ENCODE measurements around the gene NR3C2.

The NR3C2 gene

DNA sequence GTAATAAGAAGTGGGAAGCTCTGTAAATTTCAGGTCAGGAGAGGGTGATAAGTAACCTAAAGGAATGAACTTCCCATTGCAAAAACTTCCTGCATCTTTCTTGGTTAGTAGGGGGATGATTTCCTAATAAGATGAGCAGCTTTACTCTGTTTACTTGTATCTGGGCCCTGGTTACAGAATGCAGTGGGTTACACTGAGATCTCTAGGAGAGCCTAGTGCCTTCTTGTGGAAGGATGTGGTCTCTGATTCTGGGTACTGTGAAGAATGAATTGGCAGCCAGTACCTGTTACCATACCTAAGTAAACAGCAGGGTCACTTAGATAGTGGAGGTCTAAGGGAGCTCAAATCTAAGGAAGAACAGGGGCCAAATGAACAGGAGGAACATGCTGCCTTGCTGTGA, 389.8 kb downstream of the NR3C2 start:
- H3K4me3 ChIP-seq (ENCODE audit: insufficient read depth, low read depth, low read length, poor library complexity, severe bottlenecking) = peak overlapping the region; percentile 16
- peak overlapping the region; percentile 54 for H3K27ac ChIP-seq (ENCODE audit: insufficient read depth, low read length, poor library complexity, severe bottlenecking)
- no peaks in the 10 kb centered on the region for H3K36me3 ChIP-seq (ENCODE audit: control insufficient read depth, insufficient read depth, low read length)
- peak in 1 of 3 donors; percentile 13 for DNase-seq
- no peaks in the 10 kb centered on the region for H3K27me3 ChIP-seq (replicated peaks; ENCODE audit: control insufficient read depth, insufficient read depth, low read length, poor library complexity, severe bottlenecking)
- H3K9me3 ChIP-seq (ENCODE audit: control insufficient read depth, low read length) = no peaks in the 10 kb centered on the region
- peaks cover 53% of the 10 kb centered on the region for H3K4me1 ChIP-seq (ENCODE audit: control insufficient read depth, insufficient read depth, low read length, poor library complexity, severe bottlenecking)

DNA sequence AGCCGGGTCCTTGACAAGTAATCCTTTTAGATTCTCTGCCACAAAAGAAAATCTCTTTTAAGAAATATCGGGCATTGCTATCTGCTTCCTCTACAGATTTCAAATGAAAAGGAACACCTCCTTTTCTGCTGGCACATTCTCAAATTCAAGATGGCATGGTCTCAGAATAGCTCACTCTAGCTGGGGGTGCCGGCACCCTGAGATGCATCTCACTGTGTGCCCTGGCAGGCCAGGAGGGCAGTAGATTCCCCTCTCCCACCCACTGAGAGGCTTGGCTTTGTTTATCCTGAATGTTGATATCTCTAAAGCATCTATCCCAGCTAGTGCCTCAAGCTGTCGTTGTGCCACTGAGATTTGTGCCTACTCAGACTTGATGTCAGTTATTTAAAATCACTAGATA, 390.8 kb downstream of the NR3C2 start:
- no peaks in the 10 kb centered on the region for H3K36me3 ChIP-seq (ENCODE audit: control insufficient read depth, insufficient read depth, low read length)
- H3K27ac ChIP-seq (ENCODE audit: insufficient read depth, low read length, poor library complexity, severe bottlenecking) = peak overlapping the region; percentile 54
- no peaks in the 10 kb centered on the region for H3K9me3 ChIP-seq (ENCODE audit: control insufficient read depth, low read length)
- no peaks in the 10 kb centered on the region for H3K27me3 ChIP-seq (replicated peaks; ENCODE audit: control insufficient read depth, insufficient read depth, low read length, poor library complexity, severe bottlenecking)
- H3K4me1 ChIP-seq (ENCODE audit: control insufficient read depth, insufficient read depth, low read length, poor library complexity, severe bottlenecking) = peaks cover 46% of the 10 kb centered on the region
- H3K4me3 ChIP-seq (ENCODE audit: insufficient read depth, low read depth, low read length, poor library complexity, severe bottlenecking) = no peak overlapping the region
- DNase-seq = no peak

GRCh38 chr4:148048598-148048997, 393.6 kb downstream of the NR3C2 start:
- Histone ChIP-seq H3K27ac (ENCODE audit: insufficient read depth, low read length, poor library complexity, severe bottlenecking) (no peak overlapping the region), H3K9me3 (ENCODE audit: control insufficient read depth, low read length) (no peaks in the 10 kb centered on the region), H3K36me3 (ENCODE audit: control insufficient read depth, insufficient read depth, low read length) (no peaks in the 10 kb centered on the region), H3K4me1 (ENCODE audit: control insufficient read depth, insufficient read depth, low read length, poor library complexity, severe bottlenecking) (peaks cover 28% of the 10 kb centered on the region), H3K27me3 (replicated peaks; ENCODE audit: control insufficient read depth, insufficient read depth, low read length, poor library complexity, severe bottlenecking) (no peaks in the 10 kb centered on the region), H3K4me3 (ENCODE audit: insufficient read depth, low read depth, low read length, poor library complexity, severe bottlenecking) (no peak overlapping the region)
- DNase-seq = no peak

DNA sequence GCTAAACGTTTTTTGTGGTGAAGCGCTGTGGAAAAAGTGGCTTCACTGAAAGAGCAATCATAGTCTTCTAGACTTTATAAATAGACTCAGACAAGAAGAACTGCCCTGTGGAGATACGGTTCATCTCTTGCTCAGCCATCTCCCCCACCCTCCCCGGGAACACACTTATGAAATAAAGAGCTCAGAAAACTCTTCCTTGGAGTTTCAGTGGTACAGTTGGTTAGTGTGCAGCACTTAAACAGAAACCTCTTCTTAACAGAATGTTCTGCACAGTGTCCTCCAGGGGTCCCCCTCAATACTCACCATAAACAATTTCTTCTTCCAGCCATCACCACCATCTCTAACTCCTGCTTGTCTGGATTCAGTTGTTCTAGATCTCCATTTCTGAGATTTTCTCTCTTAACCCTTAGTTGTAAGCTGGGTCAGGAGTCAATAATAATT, 397.3 kb downstream of the NR3C2 start:
- Histone ChIP-seq H3K27me3 (replicated peaks; ENCODE audit: control insufficient read depth, insufficient read depth, low read length, poor library complexity, severe bottlenecking) (no peaks in the 10 kb centered on the region), H3K4me3 (ENCODE audit: insufficient read depth, low read depth, low read length, poor library complexity, severe bottlenecking) (no peak overlapping the region), H3K36me3 (ENCODE audit: control insufficient read depth, insufficient read depth, low read length) (no peaks in the 10 kb centered on the region), H3K9me3 (ENCODE audit: control insufficient read depth, low read length) (no peaks in the 10 kb centered on the region), H3K4me1 (ENCODE audit: control insufficient read depth, insufficient read depth, low read length, poor library complexity, severe bottlenecking) (no peaks in the 10 kb centered on the region), H3K27ac (ENCODE audit: insufficient read depth, low read length, poor library complexity, severe bottlenecking) (no peak overlapping the region)
- DNase-seq = no peak

GRCh38 chr4:148044089-148044911, 397.9 kb downstream of the NR3C2 start:
- H3K27me3 ChIP-seq (replicated peaks; ENCODE audit: control insufficient read depth, insufficient read depth, low read length, poor library complexity, severe bottlenecking) = no peaks in the 10 kb centered on the region
- H3K4me3 ChIP-seq (ENCODE audit: insufficient read depth, low read depth, low read length, poor library complexity, severe bottlenecking) = no peak overlapping the region
- no peaks in the 10 kb centered on the region for H3K4me1 ChIP-seq (ENCODE audit: control insufficient read depth, insufficient read depth, low read length, poor library complexity, severe bottlenecking)
- H3K36me3 ChIP-seq (ENCODE audit: control insufficient read depth, insufficient read depth, low read length) = no peaks in the 10 kb centered on the region
- no peaks in the 10 kb centered on the region for H3K9me3 ChIP-seq (ENCODE audit: control insufficient read depth, low read length)
- no peak for DNase-seq
- no peak overlapping the region for H3K27ac ChIP-seq (ENCODE audit: insufficient read depth, low read length, poor library complexity, severe bottlenecking)

- H3K36me3 ChIP-seq (ENCODE audit: control insufficient read depth, insufficient read depth, low read length) = no peaks in the 10 kb centered on the region
- no peaks in the 10 kb centered on the region for H3K27me3 ChIP-seq (replicated peaks; ENCODE audit: control insufficient read depth, insufficient read depth, low read length, poor library complexity, severe bottlenecking)
- no peaks in the 10 kb centered on the region for H3K4me1 ChIP-seq (ENCODE audit: control insufficient read depth, insufficient read depth, low read length, poor library complexity, severe bottlenecking)
- H3K9me3 ChIP-seq (ENCODE audit: control insufficient read depth, low read length) = no peaks in the 10 kb centered on the region
- DNase-seq = no peak
- H3K27ac ChIP-seq (ENCODE audit: insufficient read depth, low read length, poor library complexity, severe bottlenecking) = no peak overlapping the region
- no peak overlapping the region for H3K4me3 ChIP-seq (ENCODE audit: insufficient read depth, low read depth, low read length, poor library complexity, severe bottlenecking)
These were observed 400.4 kb downstream of the NR3C2 start for GRCh38 chr4:148041606-148042329.

GRCh38 chr4:148034813-148035212, 407.4 kb downstream of the NR3C2 start:
- DNase-seq = no peak
- Histone ChIP-seq H3K36me3 (ENCODE audit: control insufficient read depth, insufficient read depth, low read length) (no peaks in the 10 kb centered on the region), H3K9me3 (ENCODE audit: control insufficient read depth, low read length) (no peaks in the 10 kb centered on the region), H3K27ac (ENCODE audit: insufficient read depth, low read length, poor library complexity, severe bottlenecking) (no peak overlapping the region), H3K4me1 (ENCODE audit: control insufficient read depth, insufficient read depth, low read length, poor library complexity, severe bottlenecking) (no peaks in the 10 kb centered on the region), H3K4me3 (ENCODE audit: insufficient read depth, low read depth, low read length, poor library complexity, severe bottlenecking) (no peak overlapping the region), H3K27me3 (replicated peaks; ENCODE audit: control insufficient read depth, insufficient read depth, low read length, poor library complexity, severe bottlenecking) (no peaks in the 10 kb centered on the region)

DNA sequence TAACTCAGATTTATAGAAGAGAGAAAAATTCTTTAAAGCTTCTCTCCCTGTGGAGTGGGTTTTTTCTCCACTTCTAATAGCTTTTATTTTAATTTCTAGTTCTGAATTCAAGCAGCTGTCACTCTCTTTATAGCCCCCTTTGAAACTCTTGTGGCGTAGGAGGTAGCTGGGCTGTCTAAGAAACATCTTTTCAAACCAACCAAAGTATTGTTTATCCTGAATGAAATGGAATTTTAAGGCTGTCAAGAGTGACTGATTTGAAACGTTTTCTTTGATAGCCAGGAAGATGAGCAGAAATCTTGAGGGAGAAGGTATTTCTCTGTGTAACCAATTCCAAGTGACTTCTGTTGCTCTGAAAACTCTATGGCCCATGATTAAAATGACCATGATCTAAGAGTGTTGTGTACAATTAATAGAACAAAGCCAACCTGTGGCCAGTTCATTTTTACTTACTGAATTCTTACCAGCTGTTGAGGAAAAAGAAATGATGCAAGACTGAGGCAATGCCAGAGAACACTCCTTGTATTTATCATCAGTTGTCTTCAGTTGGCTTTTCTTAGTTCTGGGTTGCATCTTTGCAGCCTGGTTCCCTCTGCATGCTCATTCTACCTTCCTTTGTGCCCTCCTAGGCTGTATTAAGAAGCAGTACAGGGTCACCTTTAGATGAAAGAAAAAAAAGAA, 411.9 kb downstream of the NR3C2 start:
- Histone ChIP-seq H3K27me3 (replicated peaks; ENCODE audit: control insufficient read depth, insufficient read depth, low read length, poor library complexity, severe bottlenecking) (no peaks in the 10 kb centered on the region), H3K27ac (ENCODE audit: insufficient read depth, low read length, poor library complexity, severe bottlenecking) (no peak overlapping the region), H3K4me3 (ENCODE audit: insufficient read depth, low read depth, low read length, poor library complexity, severe bottlenecking) (no peak overlapping the region), H3K9me3 (ENCODE audit: control insufficient read depth, low read length) (no peaks in the 10 kb centered on the region), H3K4me1 (ENCODE audit: control insufficient read depth, insufficient read depth, low read length, poor library complexity, severe bottlenecking) (no peaks in the 10 kb centered on the region), H3K36me3 (ENCODE audit: control insufficient read depth, insufficient read depth, low read length) (no peaks in the 10 kb centered on the region)
- DNase-seq = no peak

DNA sequence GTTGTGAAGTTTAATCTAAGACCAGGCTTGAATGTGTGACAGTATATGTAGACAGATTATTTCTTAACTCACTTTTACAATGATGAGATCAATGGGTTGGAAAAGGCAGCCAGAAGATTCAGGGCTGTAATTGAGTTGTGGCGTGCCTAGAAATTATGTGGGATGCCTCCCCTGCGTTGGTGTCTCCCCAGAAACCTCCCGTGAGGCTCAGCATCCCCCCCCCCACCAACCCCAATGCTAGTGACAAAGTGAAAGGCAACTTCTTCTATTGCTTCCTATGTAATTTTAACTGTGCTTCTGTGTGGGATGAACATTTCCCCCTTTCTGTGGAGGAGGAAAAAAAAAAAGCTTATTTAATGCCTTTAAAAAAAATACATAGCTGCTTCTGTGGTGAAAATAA, 412.4 kb downstream of the NR3C2 start:
- no peak for DNase-seq
- H3K27me3 ChIP-seq (replicated peaks; ENCODE audit: control insufficient read depth, insufficient read depth, low read length, poor library complexity, severe bottlenecking) = no peaks in the 10 kb centered on the region
- H3K4me3 ChIP-seq (ENCODE audit: insufficient read depth, low read depth, low read length, poor library complexity, severe bottlenecking) = no peak overlapping the region
- no peaks in the 10 kb centered on the region for H3K9me3 ChIP-seq (ENCODE audit: control insufficient read depth, low read length)
- no peaks in the 10 kb centered on the region for H3K36me3 ChIP-seq (ENCODE audit: control insufficient read depth, insufficient read depth, low read length)
- no peak overlapping the region for H3K27ac ChIP-seq (ENCODE audit: insufficient read depth, low read length, poor library complexity, severe bottlenecking)
- H3K4me1 ChIP-seq (ENCODE audit: control insufficient read depth, insufficient read depth, low read length, poor library complexity, severe bottlenecking) = no peaks in the 10 kb centered on the region

Data from effector memory CD4-positive, alpha-beta T cell (primary cell).